Peyer's patch (tissue), 4 donors: ENCODE results near the gene ACVR1.

Experiments used
- CTCF ChIP-seq, 6 experiments: fragments of 450-650 bp in 4 of 6; fragments of 200-600 bp in 2 of 6; sonication (generic) in 1 of 6; IDR thresholded peaks; one replicate each; pipeline ENCODE4 v1.5.1; 2017 to 2019; ENCODE audit warnings: antibody characterized with exemption in 6 of 6, mild to moderate bottlenecking in 3 of 6, moderate library complexity in 1 of 6
- POLR2A ChIP-seq, 2 donors: fragments of 450-650 bp; IDR thresholded peaks; one replicate each; pipeline ENCODE4 v1.5.1; 2017; ENCODE audit warnings: antibody characterized with exemption in 2 of 2, mild to moderate bottlenecking in 2 of 2, moderate library complexity in 2 of 2

GRCh38 chr2:157737656-157738055 is 138.5 kb downstream of the ACVR1 start:
- TF ChIP-seq CTCF (IDR thresholded peaks at IDR 0.05) (no peak), POLR2A (IDR thresholded peaks at IDR 0.05) (no peak)
